ENCODE measurements around the gene CCDC154.
"Not testable (repeated sequence)": the region's sequence is repeated elsewhere in the genome, so short reads cannot be mapped to it uniquely, and the experiment has no call there.

CCDC154 gene

DNA sequence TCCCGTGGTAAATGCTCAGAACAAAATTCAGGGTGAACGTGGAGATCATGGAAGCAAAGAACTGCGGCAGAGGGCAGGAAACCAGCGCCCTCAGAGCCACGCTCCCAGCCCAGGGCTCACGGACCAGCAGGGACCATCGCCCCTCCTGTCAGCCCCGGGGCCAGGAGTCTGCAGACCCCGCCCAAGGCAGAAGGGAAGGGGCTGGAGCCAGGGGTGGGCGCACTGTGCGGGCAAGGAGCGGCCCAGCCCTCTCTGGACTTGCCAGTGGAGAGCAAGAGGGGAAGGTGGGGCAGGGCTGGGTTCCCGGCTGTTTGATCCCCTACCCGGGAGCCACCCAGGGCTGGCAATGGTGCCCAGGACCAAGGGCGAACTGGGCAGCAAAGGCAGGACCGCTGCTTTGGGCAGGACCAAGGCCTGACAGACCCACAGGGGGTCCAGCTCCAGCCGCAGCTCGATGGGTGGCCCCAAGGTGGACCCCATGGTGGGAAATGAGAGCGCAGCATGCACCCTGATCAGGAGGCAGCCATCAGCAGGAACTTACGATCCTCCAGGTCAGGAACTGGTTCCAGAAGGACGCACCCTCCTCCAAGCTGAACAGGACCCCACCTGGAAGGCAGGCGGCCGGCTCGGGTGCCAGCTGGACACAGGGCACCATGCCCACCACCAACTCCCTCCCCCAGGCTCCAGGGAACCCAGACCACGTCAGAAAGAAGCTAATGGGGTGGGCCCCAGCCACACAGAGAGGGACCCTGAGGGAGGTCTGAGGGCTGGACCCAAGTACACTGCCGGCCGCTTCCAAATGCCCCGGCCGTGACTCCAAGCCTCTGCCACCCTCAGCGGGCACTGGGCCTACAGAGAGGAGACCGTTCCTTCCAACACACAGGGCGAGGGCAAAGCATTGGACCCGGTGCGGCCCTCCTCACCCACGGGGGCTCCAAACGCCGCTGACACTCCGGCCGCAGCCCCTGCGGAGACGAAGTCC, 11.1 kb upstream of the CCDC154 start:
- no peak for DNase-seq

GRCh38 chr16:1454561-1454960, 10.2 kb upstream of the CCDC154 start:
- DNase-seq = no peak

GRCh38 chr16:1453316-1453715, 9.0 kb upstream of the CCDC154 start:
- no peak for DNase-seq

DNA sequence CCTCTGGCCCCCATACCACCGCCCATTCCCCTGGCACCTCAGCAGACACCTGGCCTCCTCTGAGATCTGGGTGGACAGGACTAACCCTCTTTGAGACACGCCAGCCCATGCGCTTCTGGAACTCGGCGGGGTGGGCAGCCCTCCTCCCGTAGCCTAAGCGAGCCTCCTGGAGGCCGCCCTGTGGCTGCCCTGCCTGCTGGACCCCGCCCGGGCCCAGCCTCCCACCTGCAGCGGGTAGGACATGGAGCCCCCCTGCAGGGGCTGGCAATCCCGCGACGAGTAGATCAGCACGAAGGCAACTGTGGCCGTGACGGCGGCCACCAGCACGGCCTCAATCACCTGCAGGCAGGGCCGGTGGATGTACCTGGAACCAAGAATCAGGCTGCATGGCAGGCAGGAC, 8.2 kb upstream of the CCDC154 start:
- DNase-seq = no peak

- DNase-seq = no peak
These were observed 7.5 kb upstream of the CCDC154 start for GRCh38 chr16:1451702-1452392.

DNA sequence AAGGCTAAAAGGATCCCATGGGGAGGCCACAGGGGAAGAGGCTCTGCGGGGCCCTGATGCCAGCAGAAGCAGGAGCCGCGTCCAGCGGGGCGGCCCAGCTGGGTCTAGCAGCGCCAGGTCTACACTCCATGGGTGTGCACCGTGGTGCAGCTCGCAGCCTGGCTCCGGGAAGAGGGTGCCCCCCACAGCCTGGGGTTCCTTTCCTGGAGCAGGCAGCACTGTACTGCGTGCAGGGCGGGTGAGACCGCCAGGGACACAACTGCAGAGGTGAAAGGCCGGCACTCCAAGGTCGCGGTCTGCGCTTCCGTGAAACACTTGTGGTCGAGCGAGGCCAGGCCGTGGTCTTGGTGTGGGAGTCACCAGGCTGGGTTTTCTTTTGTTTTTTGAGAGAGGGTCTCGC, 6.5 kb upstream of the CCDC154 start:
- DNase-seq = no peak

DNA sequence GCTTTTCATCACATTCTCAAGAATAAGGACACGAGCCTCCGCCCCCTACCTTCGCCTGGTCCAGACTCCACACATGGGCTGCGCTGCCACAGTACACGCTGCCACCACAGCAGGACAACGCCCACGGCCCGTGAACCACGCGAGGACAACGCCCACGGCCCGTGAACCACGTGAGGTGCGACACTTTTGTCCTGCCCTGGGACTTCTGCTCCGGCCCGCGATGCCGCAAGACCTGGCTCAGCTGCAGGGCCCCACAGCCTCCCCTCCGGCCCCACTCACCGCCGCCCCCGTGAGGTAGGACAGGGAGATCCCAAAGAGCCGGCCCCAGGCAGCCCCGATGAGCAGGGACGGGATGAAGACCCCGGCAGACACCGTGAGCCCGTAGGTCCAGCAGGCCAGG, 5.9 kb upstream of the CCDC154 start:
- no peak for DNase-seq

GRCh38 chr16:1449201-1449788, 4.9 kb upstream of the CCDC154 start:
- no peak for DNase-seq

DNA sequence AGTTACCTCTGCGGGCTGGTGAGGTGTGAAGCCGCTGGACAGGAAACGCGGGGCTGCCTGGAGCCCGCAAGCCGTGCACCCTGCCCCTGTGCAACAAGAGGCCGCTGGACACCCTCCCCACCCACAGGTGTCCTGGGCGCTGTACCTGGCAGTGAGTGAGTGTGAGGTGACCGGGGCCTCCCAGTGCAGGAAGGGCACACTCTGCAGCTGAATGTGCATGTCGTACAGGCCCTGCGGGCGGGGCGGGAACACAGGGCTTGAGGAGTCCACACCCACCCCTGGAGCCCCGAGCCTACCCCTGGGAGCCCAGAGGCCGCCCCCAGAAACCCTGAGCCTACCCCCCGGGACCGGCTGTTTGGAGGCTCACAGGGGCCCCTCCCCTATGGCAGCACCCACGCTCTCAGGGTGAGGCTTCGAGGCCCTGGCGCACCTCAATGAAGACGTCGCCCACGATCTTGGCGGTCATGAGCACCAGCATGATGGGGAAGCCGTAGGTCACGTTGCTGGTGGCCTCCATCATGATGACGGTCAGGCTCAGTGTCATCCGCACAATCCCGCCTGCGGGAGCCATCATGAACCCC, 4.3 kb upstream of the CCDC154 start:
- no peak for DNase-seq

DNA sequence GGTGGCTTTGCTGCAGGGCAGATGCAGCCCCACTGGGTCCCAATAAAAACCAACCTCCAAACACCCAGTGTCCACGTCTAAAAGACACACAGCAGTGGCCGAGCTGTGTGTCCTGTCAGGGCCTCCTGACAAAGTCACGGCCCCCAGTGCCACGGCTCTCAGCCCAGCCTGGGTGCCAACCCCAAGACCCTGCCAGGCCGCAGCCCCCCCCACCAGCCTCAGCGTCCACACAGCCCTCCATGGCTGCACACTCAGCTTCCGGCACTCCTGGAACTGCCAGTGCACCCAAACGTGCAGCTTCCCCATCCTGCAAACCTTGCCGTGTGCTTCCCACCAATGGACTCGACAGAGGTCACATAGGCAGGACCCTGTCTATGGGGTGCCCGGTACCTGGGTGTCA, 3.6 kb upstream of the CCDC154 start:
- no peak for DNase-seq

DNA sequence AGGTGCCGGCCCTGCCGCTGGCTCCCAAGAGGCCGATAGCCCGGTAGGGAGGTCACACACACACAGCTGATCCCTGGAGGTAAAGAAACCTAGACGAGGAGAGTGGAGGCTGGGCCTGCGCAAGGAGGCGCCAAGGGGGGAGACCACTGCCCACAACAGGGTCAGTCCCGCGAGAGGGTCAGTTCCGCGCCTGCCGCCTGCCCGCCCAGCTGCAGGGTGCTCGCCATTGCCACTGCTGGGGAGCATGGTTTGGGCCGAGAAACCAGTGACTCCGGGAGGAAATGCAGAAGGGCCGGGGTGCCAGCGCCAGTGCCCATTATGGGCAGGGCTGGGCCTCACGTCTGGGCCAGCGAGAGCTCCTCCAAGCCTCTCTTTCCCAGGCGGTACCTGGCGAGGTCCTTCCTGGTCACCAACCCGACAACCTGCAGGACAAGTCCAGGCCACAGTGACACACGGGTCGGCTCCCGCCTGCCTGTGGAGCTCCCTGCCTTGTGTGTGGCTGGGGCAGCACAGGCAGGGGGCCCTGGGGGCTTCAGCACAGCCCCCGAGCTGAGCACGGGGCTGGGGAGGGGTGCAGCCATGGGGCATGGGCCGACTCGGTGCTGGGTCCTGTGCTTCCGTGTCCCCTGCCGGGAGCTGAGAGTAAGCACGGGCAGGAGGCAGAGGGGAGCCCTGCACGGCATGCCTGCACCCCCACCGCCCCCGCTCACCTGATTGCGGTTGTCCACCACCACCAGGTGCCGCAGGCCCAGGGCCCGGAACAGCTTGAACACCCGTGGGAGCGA, 2.1 kb upstream of the CCDC154 start:
- DNase-seq = no peak

GRCh38 chr16:1445518-1446203, 1.3 kb upstream of the CCDC154 start:
- DNase-seq = no peak

DNA sequence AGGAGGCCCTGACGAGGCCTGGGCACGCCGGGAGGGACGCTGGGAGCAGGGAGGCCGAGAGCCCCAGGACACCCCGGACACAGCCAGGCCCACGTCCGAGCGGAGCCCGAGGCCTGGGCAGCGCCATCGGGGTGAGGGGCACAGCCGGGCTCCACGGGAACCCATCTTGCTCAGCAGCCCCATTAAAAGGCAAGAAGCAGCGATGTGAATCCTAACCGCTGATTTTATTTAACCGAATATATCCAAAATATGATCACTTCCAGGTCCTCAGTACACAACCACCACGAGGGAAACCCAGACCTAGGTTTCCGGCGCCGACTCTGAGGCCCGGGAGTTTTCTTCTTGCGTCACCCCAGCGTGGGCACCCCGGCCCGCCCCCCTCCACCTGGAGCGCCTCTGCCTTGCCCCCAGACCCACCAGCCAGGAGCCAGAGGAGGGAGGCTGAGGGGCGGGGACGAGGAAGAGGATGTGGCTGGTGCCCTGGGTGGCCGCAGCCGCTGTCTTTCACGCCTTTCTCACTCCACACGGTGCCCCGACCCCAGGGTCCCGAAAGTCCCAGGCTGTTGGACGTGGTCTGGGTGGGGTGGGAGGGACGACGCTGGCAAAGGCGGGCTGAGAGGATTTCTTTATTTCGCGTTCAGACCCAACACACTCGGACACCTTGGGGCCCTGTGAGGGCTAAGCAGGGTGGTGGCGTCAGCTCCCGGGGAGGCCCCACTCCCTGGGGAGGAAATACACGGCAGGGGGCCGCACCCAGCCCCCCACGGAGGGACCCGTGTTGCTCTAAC, 568 bp upstream of the CCDC154 start:
- DNase-seq = no peak

DNA sequence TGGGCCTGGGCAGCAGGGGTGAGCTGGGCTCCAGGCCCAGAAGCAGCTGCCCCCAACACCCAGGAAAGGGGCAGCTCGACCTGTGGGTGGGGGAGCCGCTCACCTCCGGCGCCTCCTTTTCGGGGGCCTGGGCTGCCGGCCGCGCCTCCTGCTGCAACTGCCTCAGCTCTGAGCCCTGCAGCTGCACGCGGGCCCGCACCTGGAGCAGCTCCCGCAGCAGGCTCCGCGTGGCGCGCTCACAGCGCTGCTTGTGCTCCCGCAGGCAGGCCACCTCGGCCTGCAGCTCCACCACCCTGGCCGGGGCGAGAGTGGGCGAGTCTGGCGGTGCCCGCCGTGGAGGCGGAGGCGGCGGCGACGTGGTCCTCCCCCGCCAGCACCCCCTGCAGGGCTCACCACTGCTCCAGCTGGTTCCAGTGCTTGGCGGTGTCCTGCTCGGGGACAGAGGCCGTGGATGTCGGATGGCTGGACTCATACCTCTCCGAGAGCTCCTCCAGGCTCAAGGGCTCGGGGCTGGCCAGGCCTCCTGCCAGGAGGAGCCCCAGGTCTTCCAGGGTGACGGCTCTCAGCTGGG, 868 bp downstream of the CCDC154 start:
- DNase-seq = no peak

GRCh38 chr16:1442697-1443096, 1.7 kb downstream of the CCDC154 start:
- DNase-seq = no peak

- no peak for DNase-seq
These were observed 2.9 kb downstream of the CCDC154 start for GRCh38 chr16:1441391-1441829.

GRCh38 chr16:1439699-1440074, 4.7 kb downstream of the CCDC154 start:
- not testable (repeated sequence) for DNase-seq

DNA sequence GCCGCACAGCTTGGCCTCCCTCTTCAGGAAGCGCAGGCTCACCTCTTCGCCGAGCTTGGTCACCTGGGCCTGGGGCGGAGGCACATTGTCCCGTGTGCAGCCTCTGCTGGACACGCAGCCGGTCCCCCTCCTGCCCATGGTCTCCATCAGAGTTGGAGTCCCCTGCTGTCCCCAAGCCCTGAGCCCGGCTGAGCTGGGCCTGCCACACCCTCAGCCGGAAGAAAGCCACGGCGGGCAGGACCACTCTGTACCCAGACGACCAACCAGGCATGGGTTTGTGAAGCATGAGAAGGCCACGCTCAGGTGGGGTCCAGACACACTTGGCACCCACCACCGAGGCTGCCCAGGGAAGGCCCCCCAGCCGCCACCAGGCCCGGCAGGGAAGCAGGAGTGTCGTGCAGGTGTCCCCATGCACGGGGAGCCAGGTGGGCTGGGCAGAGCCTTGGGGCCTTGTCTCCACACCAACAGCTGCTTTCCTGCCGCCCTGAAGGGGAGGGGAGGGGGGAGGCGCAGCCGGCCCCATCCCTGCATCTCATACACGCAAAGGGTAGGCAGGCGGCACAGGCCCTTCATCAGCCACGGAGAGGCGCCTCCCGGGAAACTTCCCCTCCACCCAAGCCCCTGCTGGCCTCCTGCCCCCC, 5.2 kb downstream of the CCDC154 start:
- no peak for DNase-seq

- no peak for DNase-seq
These were observed 5.9 kb downstream of the CCDC154 start for GRCh38 chr16:1438229-1439057.
